ENCODE measurements around the gene SCP2.

SCP2 gene

DNA sequence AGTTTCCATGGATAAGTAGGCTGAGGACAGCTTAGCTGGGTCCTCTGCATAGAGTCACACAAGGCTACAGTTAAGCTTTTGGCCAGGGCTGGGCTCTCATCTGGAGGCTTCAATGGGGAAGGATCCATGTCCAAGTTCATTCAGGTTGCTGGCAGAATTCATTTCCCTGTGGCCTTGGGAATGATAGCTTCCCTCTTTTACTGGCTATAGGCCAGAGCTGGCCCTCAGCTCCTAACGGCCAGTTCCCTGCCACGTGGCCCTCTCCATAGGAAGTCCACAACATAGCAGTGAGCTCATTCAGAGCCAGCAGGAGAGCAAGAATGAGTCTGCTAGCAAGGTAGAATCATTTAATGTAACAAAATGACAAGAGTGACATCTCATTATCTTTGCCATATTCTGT lies 119.9 kb downstream of the SCP2 start:
- DNase-seq: no peak

DNA sequence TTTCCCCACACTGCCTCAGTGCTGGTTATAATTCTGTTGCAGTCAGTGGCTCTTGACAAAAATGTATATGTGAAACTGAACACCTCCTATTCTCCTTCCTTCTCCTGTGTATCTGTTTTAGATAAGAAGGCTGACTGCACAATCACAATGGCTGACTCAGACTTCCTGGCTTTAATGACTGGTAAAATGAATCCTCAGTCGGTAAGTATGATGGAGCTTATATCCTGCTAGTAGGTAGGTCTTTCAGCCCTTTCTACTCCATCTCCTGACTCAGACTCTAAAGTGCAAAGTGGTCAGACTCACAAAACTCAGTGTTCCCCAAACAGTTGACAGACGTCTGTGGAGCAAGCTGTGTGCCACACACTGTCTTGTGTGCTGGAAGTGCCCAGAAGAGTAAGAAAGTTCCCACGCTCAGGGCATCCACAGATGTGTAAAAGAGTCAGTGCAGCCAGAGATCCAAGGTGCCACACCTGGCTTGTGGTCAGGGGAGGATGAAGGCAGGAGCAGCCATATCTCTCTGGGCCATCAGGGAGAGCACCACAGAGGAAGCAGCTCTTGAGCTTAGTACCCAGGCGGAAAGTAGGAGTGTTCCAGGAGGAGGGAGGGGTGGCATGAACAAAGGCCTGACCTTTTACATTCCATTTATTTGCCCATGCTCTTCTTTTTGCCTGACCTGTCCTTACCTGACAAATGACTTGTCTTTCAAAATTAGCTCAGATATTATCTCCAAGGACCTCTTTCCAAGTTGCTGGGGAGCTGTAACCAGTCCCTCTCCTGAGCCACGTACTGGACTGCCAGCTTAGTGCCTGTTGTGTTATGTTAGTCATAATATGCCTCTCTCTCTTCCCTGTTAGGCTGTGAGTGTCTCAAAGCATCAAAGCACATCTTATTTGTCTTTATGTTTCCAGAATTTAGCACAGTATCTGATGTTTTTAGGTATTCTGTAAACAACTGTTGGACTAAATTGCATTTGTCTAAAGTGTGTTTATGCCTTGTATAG lies 121.0 kb downstream of the SCP2 start:
- no peak for DNase-seq

DNA sequence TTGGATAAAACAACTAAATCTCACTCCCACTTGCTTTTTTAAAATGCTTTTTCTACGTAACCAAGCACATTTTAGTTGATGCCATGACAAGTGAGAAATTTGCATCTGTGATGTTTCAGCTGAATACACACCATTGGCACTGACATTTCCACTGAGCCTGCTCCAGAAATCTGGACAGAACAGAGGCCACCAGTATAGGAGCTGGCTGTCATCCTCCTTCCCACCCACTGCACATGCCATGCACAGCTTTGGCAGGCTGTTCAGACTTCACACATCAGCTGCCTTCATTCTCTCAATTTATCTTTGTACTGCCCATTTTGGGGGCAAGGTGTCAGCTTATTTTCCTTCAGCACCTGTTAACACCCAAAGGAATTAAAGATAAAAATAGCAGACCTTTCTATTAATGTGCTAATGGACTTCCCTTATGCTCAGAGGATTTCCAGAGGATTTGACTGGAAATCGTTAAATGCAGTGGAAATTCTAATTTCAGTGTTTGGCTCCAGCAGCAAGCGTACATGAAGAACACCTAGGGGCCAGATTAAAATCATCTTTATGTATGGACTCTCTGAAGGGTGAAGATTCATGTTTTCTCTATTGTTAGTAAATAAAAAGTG lies 122.0 kb downstream of the SCP2 start:
- no peak for DNase-seq

DNA sequence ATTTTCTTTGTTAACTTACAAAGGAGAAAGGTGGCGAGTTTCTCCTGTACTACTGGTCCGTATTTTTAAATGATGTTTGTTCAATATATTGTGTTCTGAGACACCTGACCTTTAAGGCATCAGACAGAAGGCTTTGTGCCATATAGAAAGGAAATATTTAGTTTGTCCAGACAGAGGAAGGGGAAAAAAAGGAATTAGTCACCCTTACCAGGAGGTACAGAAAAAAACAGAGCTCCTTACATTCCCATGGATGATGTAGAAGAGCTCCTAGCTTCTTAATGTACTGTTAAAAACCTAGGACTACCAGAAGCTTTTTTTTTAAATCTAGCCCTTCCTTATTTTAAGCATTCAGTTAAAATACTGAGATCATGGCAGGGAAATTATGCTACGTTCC lies 122.5 kb downstream of the SCP2 start:
- no peak for DNase-seq

DNA sequence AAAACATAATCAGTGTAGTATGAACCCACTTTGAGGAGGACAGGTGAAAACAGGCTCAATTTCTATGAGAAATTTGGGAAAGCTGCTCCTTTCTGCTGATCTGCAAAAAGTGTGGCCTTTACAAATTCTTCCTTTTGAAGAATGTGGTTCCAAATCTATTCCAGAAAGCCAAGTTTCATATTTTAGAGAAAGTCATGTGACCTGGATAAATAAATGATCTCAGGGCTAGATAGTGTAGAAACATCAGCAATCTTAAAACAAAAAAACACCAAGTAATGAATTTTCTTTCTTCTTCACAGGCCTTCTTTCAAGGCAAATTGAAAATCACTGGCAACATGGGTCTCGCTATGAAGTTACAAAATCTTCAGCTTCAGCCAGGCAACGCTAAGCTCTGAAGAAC lies 123.2 kb downstream of the SCP2 start:
- no peak for DNase-seq

DNA sequence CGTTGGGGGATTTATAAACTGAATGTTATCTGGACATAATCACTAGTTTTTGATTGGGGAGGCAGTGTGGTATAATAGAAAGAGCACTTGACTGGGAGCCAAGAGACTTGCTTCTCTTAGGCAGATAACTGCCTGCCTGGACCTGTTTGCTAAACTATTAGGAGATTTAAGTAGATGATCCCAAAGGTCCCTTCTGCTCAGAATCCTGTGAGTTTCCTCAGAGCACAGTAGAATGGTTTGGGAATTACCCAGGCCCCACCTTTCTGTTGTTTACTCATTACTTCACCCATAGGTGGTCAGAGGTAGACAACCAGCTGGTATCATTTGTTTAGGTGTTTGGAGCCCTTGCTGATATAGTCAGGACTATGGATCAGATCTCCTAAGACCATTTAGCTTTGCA lies 124.6 kb downstream of the SCP2 start:
- no peak for DNase-seq

DNA sequence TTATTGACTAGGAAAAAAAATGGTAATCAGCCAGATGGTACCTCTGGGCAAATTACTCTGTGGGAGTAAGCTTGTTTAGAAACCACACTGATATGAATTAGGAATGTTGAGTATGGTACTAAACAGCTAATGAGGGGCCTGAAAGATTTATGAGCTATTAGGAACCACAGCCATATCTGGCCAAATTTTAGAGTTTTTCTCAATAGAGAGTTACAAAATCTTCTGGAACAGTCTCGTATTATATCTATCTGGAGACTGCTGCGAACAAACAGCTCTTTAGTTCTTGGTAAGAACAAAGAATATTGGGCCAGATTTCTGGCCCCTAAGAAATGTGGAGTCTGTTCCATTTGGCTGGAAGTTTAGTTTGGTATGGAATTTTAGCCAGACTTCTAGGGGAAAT lies 130.1 kb downstream of the SCP2 start:
- DNase-seq: no peak

DNA sequence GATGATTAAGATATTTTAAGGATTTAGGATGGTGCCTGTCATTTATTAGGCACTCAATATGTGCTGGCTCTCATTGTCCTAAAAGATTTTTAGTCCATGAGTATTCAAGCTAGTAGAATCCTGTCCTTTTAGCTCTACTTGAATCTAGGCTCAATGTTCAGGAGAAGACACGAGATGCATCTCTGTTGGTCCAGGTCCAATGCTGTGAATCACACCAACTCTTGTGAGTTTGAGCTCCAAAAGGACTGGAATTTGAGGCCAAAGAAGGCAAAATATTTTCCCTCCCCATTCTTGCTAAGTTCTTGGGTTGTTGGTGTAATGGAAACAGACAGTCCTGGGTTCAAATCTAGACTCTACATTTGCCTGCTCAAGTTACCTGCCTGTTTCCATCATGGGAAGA lies 133.5 kb downstream of the SCP2 start:
- DNase-seq: no peak

DNA sequence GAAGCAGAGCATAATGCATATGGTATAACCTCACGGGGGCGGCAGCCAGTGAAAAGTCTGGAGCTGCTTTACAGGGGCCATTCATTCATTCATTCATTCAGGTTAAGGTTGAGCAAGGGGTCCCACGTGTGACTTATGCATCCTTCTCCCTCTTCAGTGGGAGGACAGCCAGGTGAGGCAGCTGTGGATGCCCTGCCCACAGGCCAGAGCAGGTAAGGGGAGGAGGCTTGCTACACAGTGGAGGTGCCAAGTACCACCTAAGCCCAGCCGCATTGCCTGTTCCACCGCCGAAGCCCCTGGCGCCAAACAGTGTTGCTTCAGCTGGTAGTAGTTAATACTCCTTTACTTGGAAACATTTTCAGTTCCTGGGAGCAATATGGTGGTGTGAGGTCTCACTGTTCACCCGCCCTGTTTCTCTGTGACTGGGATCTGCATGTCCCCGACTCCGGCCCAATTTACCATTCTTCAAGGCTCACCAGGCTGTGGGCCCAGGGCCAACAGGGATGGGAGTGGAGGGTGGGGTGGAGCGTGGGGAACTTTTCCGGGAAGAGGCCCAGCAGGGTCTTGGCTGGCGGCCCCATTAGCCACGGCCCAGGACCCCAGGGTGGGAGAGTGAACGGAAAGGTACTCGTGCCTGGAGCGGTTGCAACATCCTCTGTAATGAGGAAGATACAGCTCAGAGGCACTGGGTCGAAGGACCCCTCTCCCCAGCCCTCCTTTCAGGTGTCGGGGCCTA lies 134.2 kb downstream of the SCP2 start:
- DNase-seq: no peak

DNA sequence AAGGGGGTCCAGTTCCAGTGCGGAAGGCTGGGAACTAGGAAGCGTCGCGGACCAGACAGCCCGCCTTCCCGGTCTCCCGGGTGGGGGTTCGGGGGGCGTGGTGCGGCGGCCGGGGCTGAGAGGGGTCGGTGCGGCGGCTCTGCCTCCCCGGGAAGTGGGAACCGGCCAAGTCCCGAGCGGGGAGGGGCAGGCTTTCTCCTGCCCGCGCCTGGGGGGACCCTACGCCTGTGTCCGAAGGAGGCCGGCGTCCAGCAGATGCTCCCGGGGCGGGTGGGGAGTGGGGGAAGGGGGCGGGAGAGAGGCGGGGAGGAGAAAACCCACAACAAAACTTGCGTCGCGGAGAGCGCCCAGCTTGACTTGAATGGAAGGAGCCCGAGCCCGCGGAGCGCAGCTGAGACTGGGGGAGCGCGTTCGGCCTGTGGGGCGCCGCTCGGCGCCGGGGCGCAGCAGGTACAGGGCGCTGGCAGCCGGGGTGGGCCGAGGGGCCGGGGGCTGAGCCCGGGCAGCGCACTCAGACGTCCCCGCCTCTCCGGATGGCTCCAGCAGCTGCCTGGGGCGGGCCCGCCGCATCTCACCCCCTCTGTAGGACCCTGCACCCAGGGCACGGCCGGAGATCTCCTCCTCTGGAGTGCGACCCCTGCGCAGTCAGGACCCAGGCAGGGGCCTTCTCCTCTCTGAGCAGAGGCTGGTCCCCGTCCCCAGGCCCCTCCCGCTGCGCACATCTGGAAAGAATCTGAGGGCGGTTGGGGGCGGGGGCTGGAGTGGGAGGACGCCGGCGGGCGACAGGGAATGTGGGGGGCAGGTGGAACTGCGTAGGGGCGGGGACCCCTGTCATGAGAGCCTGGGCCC lies 135.0 kb downstream of the SCP2 start, which contains the start of gene PODN:
Gene PODN, plus strand, starts transcription at position 355 of the 849 bp plus-strand sequence. CDS start 7,643 bp downstream, outside the sequence.
- DNase-seq: no peak

DNA sequence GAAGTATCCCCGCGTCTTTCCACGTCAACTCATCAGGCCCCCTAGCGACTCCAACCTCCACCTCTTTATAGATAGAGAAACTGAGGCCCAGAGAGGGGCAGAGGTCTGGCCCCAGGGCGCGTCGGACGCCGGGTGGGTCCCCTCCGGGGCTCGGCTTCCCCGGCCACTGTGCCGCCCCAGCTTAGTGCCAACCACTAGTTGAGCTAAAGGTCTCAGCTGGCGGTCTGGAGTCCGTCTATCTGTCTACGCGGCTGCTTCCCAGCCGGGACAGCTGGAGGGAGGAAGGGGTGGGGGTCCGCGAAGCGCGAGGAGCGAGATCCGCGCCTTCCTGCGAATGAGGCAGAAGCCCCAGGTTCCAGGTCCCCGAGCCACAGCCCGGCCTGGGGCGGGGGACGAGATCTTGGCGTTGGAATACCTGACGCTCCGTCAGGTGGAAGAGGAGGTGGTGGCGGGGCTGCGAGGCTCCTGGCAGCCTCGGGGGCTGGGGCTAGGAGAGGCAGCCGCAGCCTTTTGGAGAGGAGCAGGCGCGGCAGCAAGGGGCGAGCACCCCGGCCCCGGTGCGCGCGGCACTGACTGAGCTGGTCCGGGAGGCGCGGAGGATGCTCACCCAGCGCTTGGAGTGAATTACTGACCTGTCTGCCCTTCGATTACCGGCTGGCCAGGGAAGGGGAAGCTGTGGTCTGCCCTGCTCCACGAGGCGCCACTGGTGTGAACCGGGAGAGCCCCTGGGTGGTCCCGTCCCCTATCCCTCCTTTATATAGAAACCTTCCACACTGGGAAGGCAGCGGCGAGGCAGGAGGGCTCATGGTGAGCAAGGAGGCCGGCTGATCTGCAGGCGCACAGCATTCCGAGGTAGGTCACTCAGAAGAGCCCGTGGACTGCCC lies 135.9 kb downstream of the SCP2 start:
- no peak for DNase-seq

DNA sequence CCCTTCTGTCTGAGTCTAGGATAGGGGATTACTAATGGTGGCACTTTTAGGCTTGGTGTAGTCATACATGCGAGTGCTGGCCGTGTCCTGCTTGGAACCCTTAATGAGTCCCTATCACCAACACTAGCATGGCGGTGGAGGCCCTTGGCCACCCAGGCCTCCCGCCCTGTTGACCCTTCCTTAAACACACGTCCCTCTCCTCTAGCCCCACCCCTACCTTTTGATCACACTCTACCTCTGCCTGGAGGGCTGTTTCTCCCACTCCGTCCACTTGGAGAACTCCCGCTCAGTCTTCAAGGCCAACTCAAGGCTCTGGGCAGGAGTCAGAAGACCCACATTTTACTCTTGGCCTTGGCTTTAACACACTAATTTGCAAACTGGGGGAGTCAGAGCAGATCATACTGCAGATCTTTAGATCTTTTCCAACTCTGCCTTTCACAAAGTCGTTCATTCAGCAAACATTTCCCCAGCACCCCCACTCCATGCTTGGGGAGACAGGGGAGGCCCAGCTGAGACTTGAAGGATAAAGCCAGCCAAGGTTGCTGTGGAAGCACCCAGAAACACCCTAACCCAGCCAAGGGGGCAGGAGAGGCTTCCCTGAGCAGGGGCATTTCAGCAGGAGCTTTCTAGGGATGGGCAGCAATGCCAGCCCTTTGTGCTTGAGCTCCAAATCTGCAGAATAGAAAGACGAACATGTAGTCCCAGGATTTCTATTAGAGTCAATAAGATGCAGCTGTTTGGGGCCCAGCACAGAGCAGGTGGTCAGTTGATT lies 136.9 kb downstream of the SCP2 start:
- DNase-seq: no peak

DNA sequence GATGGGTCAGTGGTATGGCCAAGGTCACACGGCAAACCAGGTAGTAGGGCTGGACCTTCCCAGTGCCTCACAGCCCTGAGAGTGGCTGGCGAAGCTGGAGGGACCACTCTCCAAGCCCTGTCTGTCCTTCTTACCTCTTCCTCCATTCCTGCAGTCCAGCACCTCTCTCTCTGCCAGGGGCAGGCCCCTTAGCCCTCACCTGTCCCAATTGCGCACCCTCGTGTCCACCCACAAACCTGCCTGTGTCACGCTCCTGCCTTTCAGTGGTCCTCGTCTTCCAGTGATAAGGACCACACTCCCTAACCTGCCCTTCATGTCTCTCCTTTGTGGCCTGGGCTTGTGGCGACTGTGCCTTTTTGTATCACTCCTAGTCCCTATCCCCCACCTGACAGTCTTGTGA lies 138.3 kb downstream of the SCP2 start:
- DNase-seq: no peak

DNA sequence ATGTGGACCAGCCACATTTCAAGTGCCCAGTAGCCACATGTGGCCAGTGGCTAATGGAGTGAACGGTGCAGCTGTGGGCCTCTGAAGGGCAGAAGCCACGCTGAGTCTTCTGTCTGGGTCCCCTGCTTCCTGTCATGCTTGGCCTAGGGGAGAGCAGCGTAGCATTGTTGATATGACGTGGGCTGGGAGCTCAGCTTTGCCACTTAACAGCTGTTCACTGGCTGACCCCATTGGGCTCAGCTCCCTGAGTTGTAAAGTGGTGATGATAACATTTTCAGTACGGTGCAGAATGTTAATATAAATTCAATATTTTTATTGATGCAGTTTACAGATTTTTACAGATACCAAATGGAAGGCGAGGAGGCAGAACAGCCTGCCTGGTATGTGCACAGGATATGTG lies 139.4 kb downstream of the SCP2 start:
- no peak for DNase-seq

DNA sequence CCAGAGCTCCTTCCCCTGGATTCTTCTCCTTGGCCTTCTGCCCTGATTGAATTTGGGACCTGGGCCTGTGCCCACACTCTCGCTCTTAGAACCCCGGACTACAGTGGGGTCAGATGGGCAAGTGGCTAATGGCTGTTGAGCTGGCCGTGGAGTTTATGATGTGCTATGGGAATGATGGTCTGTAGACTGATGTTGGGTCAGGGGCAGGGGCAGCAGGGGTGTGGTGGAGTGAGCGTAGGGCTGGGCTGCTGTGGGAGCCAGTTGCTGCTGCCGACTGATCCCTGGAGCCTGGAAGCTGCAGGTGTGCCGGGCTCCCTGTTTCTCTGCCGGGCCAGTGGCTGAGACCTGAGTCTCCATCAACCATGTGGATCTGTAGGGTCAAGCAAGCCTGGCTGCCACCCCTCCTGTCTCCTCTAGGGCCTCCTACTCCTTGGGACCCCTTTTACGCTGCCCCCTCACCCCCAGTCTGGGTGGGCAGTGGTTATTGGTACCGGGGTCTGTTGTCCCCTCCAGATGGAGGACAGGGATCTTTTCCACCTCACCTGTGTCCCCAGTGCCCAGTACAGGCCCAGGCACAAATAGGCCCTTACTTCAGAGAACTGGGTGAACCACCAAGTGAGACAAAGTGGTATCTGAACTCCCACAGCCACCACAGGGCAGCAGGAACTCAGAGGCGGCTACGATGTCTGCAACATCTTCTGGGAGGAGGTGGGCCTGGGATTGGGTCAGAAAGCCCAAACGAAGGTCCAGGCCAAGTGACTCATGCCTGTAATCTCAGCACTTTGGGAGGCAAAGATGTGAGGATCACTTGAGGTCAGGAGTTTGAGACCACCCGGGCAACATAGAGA lies 140.0 kb downstream of the SCP2 start:
- no peak for DNase-seq

DNA sequence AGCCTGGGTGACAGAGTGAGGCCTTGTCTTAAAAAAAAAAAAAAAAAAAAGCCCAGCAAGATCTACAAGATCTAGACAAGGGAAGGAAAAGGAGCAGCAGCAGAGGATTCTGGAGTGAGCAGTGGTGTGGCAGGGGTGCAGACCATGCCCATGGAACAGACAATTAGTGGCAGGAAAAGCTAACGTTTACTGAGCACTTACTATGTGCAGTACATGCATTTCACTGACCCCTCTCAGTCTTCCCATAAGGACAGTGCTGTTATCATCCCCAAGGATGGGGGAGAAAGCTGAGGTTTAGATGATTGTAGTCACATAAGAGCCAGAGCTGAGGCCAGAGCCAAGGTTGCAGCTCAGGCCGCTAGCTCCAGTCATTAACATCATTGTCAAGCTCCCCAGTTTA lies 140.8 kb downstream of the SCP2 start:
- DNase-seq: no peak

DNA sequence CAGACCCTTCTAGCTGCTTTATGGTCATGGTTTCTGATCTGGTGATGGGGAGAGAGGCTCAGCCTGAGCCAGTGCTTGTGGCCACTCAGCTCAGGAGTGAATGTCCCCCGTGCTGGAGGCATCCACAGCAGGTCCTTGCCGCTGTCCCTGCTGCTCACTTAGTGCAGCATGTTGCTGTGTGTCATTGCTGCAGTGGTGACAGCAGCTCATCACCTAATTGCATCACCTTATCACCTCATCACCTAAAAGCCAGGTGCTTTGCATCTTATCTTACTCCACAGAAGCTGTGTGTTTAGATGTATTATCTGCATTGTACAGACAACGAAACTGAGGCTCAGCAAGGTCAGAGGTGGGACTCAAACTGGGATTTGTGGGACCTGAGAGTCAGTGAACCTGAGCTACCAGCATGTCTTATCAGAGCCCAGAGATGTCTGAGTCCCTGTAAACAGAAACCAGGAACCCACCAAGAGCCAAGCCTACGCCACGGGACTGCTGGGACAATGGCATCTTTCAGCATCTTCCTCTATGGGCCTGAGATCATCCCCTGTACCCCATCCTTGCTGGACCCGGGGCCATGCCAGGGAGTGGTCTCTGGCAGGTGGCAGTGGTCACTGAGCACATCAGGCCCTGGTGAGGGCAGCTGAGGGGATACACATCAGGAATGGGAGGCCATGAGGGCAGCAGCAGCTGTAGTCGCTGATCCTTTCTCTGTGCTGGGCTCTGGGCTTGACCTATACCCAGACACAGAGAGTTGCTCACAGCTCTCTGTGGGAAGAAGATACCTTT lies 141.4 kb downstream of the SCP2 start:
- DNase-seq: no peak

DNA sequence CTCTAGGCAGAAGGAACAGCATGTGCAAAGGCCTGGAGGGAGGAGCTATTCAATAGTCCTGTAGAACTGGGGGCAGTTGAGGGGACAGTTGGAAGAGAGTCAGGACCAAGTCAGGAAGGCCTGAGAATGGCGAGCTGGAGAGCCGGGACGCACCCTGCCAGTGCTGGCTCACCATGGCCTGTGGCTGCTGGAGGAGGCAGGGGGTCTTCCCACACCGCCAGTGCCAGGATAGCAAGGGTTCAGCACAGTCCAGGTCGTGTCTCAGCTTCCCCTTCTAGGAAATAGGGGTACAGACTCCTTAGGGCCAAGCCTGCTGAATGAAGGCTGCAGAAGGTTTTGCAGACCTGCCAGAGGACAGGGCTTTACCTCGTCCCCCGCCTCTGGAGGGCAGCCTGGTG lies 142.2 kb downstream of the SCP2 start:
- no peak for DNase-seq

Measured in RPMI8226 (cell line).